HG02642 (cell line): Measurements from ENCODE around the gene NUMA1.

Source experiments
- ATAC-seq: cut with Tn5 transposase; IDR thresholded peaks from one replicate; pipeline ENCODE4 v1.9.1; 2021; ENCODE audit warnings: mild to moderate bottlenecking; ENCODE audit not compliant: unreplicated experiment, poor library complexity

Gene NUMA1

GRCh38 chr11:71987521-71987920, 92.8 kb downstream of the NUMA1 start:
- ATAC-seq, result no peak

DNA sequence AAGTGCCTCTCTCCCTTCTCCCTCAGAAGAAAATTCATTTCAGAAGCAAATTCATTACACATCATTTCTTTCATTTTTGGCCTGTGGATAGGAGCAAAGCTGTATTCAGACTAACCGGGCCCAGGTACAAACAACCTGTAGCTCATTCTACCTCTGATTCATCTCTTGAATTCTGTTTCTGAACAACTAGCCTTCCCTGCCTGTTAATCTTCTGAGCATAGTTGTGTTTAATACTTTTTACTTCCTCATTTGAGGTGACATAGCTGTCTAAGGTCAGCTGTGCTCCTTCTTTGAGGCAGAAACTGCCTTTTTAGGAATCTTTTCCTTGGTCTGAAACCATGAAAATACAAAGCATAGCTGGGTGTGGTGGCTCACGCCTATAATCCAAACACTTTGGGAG, 94.2 kb downstream of the NUMA1 start:
- no peak for ATAC-seq

GRCh38 chr11:71979602-71980001, 100.7 kb downstream of the NUMA1 start:
- ATAC-seq, result no peak

DNA sequence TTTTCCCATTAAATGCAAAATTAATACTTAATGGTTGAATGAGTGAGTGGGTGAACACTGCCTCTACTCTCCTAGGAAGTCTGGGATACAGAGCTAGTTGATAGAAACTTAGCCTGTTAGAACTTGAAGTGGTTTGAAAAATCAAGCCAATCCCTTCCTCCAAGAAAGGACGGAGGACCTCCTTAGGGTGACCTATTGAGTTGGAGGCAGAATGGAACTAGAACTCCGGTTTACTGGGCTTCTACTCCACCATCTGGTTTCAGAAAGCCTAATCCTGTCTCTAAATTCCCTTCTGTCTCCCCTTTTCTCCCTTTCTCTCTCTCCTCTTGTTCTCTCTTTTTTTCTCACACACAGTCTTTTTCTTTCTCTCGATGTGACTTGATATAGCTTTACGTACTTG, 101.2 kb downstream of the NUMA1 start:
- no peak for ATAC-seq

DNA sequence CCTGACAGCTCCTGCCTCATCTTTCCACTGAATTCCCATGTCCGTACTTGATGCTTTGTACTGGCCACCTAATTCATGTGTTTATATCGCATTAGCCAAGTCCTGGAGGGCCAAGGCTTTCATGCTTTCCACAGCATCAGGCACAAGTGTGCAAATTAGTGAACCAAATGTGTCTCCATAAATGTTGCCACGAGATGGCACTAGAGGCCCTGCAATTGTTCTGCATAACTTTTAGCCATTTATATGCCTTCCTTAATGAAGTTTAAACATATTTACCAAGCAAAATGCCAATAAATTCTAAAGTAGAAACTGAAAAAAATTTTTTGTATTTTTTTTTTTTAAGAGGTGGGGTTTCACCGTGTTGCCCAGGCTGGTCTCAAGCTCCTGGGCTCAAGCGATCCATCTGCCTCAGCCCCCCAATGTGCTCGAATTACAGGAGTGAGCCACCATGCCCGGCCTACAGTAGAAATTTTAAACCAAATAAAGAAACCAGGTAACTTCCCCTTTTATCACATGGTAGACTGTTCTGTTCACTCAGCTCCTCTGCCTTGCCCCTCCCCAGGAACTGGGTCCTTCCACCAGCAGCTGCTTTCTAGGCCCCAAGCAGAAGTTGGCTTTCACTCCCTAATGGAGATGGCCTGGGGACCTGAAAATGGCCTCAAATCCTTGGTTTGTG, 102.5 kb downstream of the NUMA1 start:
- ATAC-seq, result no peak

- no peak for ATAC-seq
Observed at GRCh38 chr11:71977090-71977489, 103.3 kb downstream of the NUMA1 start.

DNA sequence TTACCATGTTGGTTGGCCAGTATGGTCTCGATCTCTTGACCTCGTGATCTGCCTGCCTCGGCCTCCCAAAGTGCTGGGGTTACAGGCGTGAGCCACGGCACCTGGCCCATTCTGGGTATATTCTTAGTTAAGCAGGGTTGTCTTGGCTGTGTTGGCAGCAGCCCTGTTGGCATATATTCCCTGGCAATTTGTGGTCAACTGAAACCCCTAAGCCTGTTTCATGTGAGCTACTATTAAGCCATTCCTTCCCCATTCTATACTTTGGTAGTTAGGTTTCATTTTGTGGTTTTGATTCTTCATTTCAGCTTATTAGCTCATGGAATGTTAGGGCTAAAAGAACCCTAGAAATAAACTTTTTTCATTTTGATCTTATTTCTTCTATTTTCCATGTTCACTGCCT, 103.8 kb downstream of the NUMA1 start:
- no peak for ATAC-seq

GRCh38 chr11:71971680-71972079, 108.7 kb downstream of the NUMA1 start:
- ATAC-seq, result no peak

DNA sequence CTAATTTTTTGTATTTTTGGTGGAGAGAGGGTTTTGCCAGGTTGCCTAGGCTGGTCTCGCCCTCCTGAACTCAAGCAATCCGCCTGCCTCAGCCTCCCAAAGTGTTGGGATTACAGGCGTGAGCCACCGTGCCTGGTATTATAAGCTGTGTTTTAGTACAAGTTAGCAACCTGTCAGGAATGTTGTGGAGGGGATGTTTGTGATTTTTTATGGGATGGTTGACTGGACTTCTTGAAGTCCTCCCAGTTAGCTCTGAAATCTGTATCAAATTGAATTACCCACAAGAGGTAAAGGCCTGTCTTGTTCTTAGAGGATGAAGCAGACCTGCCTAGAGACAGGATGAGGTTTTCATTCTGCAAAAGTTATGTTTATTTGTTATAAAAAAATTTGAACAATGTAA, 115.7 kb downstream of the NUMA1 start:
- ATAC-seq, result no peak

- ATAC-seq, result no peak
Observed at GRCh38 chr11:71963468-71963867, 116.9 kb downstream of the NUMA1 start.

DNA sequence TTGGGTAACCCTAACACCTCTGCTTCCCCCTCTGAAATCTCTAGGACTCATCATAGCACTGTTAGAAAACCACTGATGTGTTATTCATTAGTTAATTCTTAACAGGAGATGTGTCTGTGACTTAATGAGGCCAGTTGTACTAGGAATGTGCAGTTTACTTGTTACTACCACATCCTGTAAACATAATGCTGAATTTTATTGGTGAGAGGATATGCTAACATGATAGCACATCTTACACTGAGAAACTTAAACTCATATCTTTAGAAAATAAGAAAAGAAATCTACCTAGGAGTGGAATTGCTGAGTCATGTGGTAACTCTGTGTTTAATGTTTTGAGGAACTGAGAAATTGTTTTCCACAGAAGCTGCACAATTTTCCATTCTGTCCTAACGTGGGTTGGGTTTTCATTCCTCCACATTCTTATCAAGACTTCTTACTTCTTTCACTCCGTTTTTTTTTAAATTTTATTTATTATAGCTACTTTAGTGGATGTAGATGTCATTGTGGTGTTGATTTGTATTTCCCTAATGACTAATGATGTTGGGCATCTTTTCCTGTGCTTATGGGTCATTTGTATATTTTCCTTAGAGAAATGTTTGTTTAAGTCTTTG, 117.8 kb downstream of the NUMA1 start:
- ATAC-seq, result no peak

DNA sequence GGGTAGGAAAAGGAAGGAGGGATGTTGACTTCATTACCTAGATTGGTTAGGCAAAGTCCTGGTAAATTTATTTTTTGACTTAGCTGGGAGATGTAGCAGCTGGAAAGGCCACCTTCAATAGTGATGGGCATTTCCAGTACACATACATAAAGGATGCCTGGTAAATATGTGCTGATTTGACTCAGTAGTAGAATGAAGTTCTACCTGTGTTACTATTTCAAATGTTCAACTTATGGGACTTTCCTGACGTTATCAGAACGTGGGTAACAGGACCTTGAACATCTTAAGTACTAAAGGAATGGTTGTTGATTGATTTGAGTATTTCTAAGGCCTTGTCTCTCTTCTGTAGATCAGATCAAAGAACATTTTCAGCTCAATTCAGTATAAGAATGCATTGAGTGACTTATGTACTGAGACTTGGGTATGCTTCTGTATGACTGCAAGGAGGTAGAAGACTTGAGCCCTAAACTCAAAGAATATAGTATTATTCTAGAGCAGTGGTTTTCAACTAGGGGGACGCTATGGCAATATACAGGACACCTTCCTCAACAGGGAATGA, 124.4 kb downstream of the NUMA1 start:
- ATAC-seq, result no peak
